Endothelial cell of umbilical vein (primary cell): ENCODE measurements around the gene KIAA0930. TPM values are rescaled to one million over a fixed set of nuclear protein-coding genes. Genes with fewer than 3 reads are reported as not detected.

ENCODE experiments used
- BruUV-seq: library from RNA; stranded (reverse); fragments of 400-500 nt; replicated peaks from 2 replicates; lab custom pipeline; 2021; lab: Mats Ljungman, UMichigan
- CTCF ChIA-PET: fragments of 300-600, 350-600 bp; sonication (Branson Sonifier 250); formaldehyde crosslinking; loops from one replicate; lab custom pipeline; 2021; ENCODE audit warnings: antibody characterized with exemption, inconsistent platforms; lab: Charles Lee
- POLR2A ChIA-PET: fragments of 300-600, 350-600 bp; sonication (Branson Sonifier 250); formaldehyde crosslinking; loops from one replicate; lab custom pipeline; 2021; ENCODE audit warnings: antibody characterized with exemption, inconsistent platforms; lab: Charles Lee
- DNase-seq: peaks from one replicate; pipeline ENCODE4 v3.0.0-alpha.2; 2011; ENCODE audit warnings: low read depth, low spot score
- FAIRE-seq: peaks from 2 replicates; lab custom pipeline; 2011; peaks lifted over from hg19 to GRCh38; lab: Jason Lieb, UNC
- H2AFZ ChIP-seq: 2 replicates; pipeline ENCODE4 v1.6.0; 2012; ENCODE audit warnings: low read depth, low read length, control low read depth, inconsistent platforms
- H3K27ac ChIP-seq: 2 replicates; pipeline ENCODE4 v1.5.1; 2011; ENCODE audit warnings: low read depth, mild to moderate bottlenecking, control low read depth, low read length, moderate library complexity; ENCODE audit not compliant: insufficient read depth
- H3K27me3 ChIP-seq, 2 experiments: 2 replicates each; pipeline versions ENCODE4 v1.6.0 to v1.6.1; 2011; ENCODE audit warnings: low read length in 2 of 2, mixed read lengths in 1 of 2; ENCODE audit not compliant: control insufficient read depth in 2 of 2, insufficient read depth in 2 of 2
- H3K36me3 ChIP-seq, 2 experiments: 2 replicates in 1 of 2; 3 replicates in 1 of 2; pipeline ENCODE4 v1.5.1; 2011; ENCODE audit warnings: low read length in 2 of 2, mild to moderate bottlenecking in 1 of 2, moderate library complexity in 1 of 2; ENCODE audit not compliant: control insufficient read depth in 2 of 2, insufficient read depth in 2 of 2; ENCODE audit errors: extremely low read depth in 1 of 2
- H3K4me1 ChIP-seq: 3 replicates; pipeline ENCODE4 v1.5.1; 2011; ENCODE audit warnings: mild to moderate bottlenecking, low read length; ENCODE audit not compliant: control insufficient read depth, insufficient read depth; ENCODE audit errors: extremely low read depth
- H3K4me2 ChIP-seq: 2 replicates; pipeline ENCODE4 v1.6.1; 2011; ENCODE audit warnings: low read length, control low read depth, mixed read lengths; ENCODE audit not compliant: insufficient read depth
- H3K4me3 ChIP-seq, 3 experiments: fragments of 200-600 bp in 1 of 3; sonication (generic), shearing (Covaris generic) in 1 of 3; replicated peaks in 1 of 3; 2 replicates each; pipeline ENCODE4 v1.5.1; 2011 to 2016; ENCODE audit warnings: control low read depth in 3 of 3, low read length in 3 of 3, mild to moderate bottlenecking in 2 of 3, inconsistent platforms in 1 of 3, low read depth in 1 of 3, moderate library complexity in 1 of 3; ENCODE audit not compliant: insufficient read depth in 1 of 3
- H3K79me2 ChIP-seq: 2 replicates; pipeline ENCODE4 v1.6.0; 2012; ENCODE audit warnings: low read length, inconsistent platforms; ENCODE audit not compliant: control insufficient read depth, insufficient read depth
- H3K9ac ChIP-seq: replicated peaks from 2 replicates; pipeline ENCODE3; 2011; ENCODE audit warnings: low read length, control low read depth; ENCODE audit not compliant: insufficient read depth; ENCODE audit errors: extremely low read depth
- H3K9me1 ChIP-seq: replicated peaks from 3 replicates; pipeline ENCODE4 v1.6.0; 2011; ENCODE audit warnings: mild to moderate bottlenecking, low read length; ENCODE audit not compliant: control insufficient read depth, insufficient read depth; ENCODE audit errors: extremely low read depth
- H3K9me3 ChIP-seq: replicated peaks from 2 replicates; pipeline ENCODE4 v1.5.1; 2012; ENCODE audit warnings: low read length, inconsistent platforms; ENCODE audit not compliant: control insufficient read depth, insufficient read depth
- H4K20me1 ChIP-seq: replicated peaks from 2 replicates; pipeline ENCODE3; 2011; ENCODE audit warnings: mild to moderate bottlenecking, low read length; ENCODE audit not compliant: control insufficient read depth, insufficient read depth; ENCODE audit errors: extremely low read depth
- FOS ChIP-seq: IDR thresholded peaks from 2 replicates; pipeline ENCODE4 v1.6.1; 2011; ENCODE audit warnings: mild to moderate bottlenecking, low read length, moderate library complexity, borderline replicate concordance; ENCODE audit not compliant: insufficient read depth
- GATA2 ChIP-seq: IDR thresholded peaks from 2 replicates; pipeline ENCODE4 v1.7.0; 2011; ENCODE audit warnings: low read depth, mild to moderate bottlenecking, moderate library complexity, mixed read lengths, low read length; ENCODE audit not compliant: insufficient read length, insufficient read depth
- JUN ChIP-seq: IDR thresholded peaks from 2 replicates; pipeline ENCODE4 v1.6.1; 2011; ENCODE audit warnings: borderline replicate concordance, low read depth; ENCODE audit not compliant: insufficient read length, insufficient read depth
- POLR2A ChIP-seq: IDR thresholded peaks from 2 replicates; pipeline ENCODE4 v1.6.1; 2012; ENCODE audit warnings: low read depth, mild to moderate bottlenecking, control low read depth, low read length
- dilution Hi-C: fragments of 300-500 bp; cut with MboI; formaldehyde crosslinking; loops from one replicate; pipeline ENCODE4 v1.15.0; 2019; ENCODE audit warnings: low sequenced_read_pairs; ENCODE audit not compliant: extremely low pct_ligation_motif_present
- intact Hi-C: fragments of 100-400 bp; cut with micrococcal nuclease; formaldehyde crosslinking; loops from one replicate; pipeline ENCODE4 v1.10.0; 2022
- polyA plus RNA-seq, 4 experiments: library from polyadenylated mRNA; depleted of rRNA in 3 of 4; stranded (reverse) in 3 of 4; unstranded in 1 of 4; fragments of >200 nt; gene quantifications; 2 replicates each; pipeline versions ENCODE4 v1.2.1 to v1.2.3, GENCODE V29; 2011 to 2012; ENCODE audit warnings: missing spikeins in 1 of 4
- total RNA-seq: library from RNA; stranded (reverse); gene quantifications from 2 replicates; pipeline ENCODE4 v1.2.3, GENCODE V29; 2021
- TF ChIP-seq, protein P1 (sequence below): IDR thresholded peaks from 2 replicates; pipeline ENCODE4 v1.6.1; 2011; ENCODE audit not compliant: insufficient read depth, insufficient read length

KIAA0930 gene
- total and polyA plus RNA-seq, 2 donors (not counting 3 experiments of a cell fraction or from before 2014, with no cell fraction given), result 37.9 to 53.6 TPM

DNA sequence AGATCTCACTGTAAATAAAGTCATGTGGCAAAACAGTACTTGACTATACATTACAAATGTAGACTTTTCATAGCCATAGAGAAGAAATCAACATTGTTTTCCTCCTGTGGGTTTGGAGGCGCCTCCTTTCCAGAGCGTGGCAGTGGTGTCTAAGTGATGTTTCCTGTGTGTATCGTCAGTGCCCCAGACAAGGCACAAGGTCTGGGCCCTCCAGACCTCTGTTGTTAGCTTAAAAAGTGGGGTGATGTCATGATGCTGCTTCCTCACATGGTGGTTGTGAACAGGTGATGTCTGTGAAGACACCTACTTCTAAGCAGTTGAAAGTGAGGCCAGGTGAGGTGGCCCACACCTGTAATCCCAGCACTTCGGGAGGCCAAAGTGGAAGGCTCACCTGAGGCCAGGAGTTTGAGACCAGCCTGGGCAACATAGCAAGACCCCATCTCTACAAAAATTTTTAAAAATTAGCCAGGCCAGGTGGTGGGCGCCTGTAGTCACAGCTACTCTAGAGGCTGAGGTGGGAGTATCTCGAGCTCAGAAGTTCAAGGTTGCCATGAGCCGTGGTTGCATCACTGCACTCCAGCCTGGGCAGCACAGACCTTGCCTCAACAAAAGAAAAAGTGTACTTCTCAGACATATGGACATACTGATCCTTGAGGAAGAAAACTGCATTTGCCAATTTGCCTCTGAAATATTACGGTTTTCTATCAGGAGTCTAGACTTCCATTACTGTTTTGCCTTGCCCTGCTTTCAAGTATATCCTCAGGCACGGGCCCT is 61.2 kb downstream of the KIAA0930 start:
- CTCF ChIA-PET, result no interaction called here
- no peak overlapping the region for H3K9ac ChIP-seq
- H4K20me1 ChIP-seq, result peaks cover 2% of the 10 kb centered on the region
- FAIRE-seq (no peak), DNase-seq (no peak)
- no peak overlapping the region for H3K4me2 ChIP-seq
- dilution Hi-C loops (no loop called here), intact Hi-C loops (no loop called here)
- H3K4me3 ChIP-seq, result no peak overlapping the region
- H3K4me1 ChIP-seq, result no peaks in the 10 kb centered on the region
- POLR2A ChIA-PET, result no interaction called here
- H3K79me2 ChIP-seq, result peaks cover 76% of the 10 kb centered on the region
- no peaks in the 10 kb centered on the region for H3K27me3 ChIP-seq
- H3K27ac ChIP-seq, result no peak overlapping the region
- no TSS peak for BruUV-seq
- no peaks in the 10 kb centered on the region for H3K9me3 ChIP-seq
- no peak overlapping the region for H2AFZ ChIP-seq
- no peaks in the 10 kb centered on the region for H3K9me1 ChIP-seq
- TF ChIP-seq FOS, result no peak
- TF ChIP-seq, protein P1, sequence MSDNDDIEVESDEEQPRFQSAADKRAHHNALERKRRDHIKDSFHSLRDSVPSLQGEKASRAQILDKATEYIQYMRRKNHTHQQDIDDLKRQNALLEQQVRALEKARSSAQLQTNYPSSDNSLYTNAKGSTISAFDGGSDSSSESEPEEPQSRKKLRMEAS, result no peak
- peaks cover 20 to 21% of the 10 kb centered on the region in 2 experiments for H3K36me3 ChIP-seq

GRCh38 chr22:45172881-45173585 is 67.7 kb downstream of the KIAA0930 start:
- no TSS peak for BruUV-seq
- no peak overlapping the region for H3K4me3 ChIP-seq
- CTCF ChIA-PET, result interaction anchor here (1.4 kb wide), 1 partner anchor 13 kb away, joined by 7 read pairs; no protein-coding TSS in a partner anchor
- intact Hi-C loops, result no loop called here
- TF ChIP-seq POLR2A (no peak), FOS (no peak), JUN (no peak), GATA2 (no peak)
- POLR2A ChIA-PET, result no interaction called here
- H3K27ac ChIP-seq, result no peak overlapping the region
- H3K79me2 ChIP-seq, result peaks cover 91% of the 10 kb centered on the region
- H3K9me1 ChIP-seq, result no peaks in the 10 kb centered on the region
- no peaks in the 10 kb centered on the region for H3K27me3 ChIP-seq
- no peak overlapping the region for H3K9ac ChIP-seq
- DNase-seq (no peak), FAIRE-seq (no peak)
- H3K4me2 ChIP-seq, result no peak overlapping the region
- dilution Hi-C loops, result no loop called here
- H3K4me1 ChIP-seq, result peaks cover 9% of the 10 kb centered on the region
- no peak overlapping the region for H2AFZ ChIP-seq
- peaks cover 8% of the 10 kb centered on the region for H4K20me1 ChIP-seq
- no peaks in the 10 kb centered on the region for H3K9me3 ChIP-seq
- peaks cover 31 to 35% of the 10 kb centered on the region in 2 experiments for H3K36me3 ChIP-seq
